ENCODE results near the gene OVOL1. TPM values are rescaled to one million over a fixed set of nuclear protein-coding genes. Genes with fewer than 3 reads are reported as not detected.

The OVOL1 gene
- total RNA-seq, 6 donors from 2014 or later = under 0.01 to 2.2 (median 0.77) TPM

DNA sequence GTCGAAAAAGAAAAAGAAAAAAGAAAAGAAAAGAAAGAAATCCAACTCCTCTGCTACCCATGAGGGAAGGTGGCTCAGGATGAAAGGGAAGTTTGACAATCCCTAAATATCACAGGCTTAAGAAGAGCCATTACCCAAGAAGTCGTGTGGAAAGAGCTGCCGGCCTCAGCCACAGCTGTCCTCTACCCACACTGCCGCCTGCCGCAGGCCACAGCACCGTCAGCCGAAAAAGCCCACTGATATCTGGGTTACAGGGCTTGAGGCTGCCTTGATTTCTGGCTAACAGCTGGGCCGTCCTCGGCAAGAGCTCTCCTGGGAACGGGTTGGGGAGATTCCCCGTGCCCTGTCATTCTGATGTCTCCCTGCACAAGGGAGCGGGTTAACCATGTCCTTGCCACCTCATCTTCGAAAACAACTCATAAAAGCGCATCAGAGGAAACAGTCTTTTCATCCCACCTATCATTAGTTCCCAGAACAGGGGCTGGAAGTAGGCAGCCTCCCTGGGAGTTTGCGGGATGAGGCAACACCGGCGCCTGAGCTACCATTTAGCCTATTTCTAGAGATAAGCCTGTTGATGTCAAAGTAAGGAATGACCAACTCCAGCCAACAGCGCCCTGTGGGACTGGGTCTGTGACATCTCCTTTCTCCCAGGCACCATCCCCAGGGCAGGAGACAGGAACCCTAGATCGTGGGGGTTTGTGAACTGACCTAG, 25.1 kb downstream of the OVOL1 start:
- DNase-seq (peak in 1 of 2 donors; percentile 79), ATAC-seq (ENCODE audit: low FRiP score in 2 of 2) (peak in 1 of 2 donors; percentile 66)
- 71 to 77% methylated on average over 16 to 19 of the region's 19 CpGs for WGBS, 2 donors
- no peaks in the 10 kb centered on the region for H3K9me3 ChIP-seq
- no peaks in the 10 kb centered on the region for H3K36me3 ChIP-seq
- TF ChIP-seq POLR2A (IDR thresholded peaks at IDR 0.05) (no peak), POLR2AphosphoS5 (IDR thresholded peaks at IDR 0.05) (no peak), EP300 (IDR thresholded peaks at IDR 0.05) (no peak)
- TF ChIP-seq, protein P1, sequence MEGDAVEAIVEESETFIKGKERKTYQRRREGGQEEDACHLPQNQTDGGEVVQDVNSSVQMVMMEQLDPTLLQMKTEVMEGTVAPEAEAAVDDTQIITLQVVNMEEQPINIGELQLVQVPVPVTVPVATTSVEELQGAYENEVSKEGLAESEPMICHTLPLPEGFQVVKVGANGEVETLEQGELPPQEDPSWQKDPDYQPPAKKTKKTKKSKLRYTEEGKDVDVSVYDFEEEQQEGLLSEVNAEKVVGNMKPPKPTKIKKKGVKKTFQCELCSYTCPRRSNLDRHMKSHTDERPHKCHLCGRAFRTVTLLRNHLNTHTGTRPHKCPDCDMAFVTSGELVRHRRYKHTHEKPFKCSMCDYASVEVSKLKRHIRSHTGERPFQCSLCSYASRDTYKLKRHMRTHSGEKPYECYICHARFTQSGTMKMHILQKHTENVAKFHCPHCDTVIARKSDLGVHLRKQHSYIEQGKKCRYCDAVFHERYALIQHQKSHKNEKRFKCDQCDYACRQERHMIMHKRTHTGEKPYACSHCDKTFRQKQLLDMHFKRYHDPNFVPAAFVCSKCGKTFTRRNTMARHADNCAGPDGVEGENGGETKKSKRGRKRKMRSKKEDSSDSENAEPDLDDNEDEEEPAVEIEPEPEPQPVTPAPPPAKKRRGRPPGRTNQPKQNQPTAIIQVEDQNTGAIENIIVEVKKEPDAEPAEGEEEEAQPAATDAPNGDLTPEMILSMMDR (IDR thresholded peaks at IDR 0.05) = no peak
- H3K27me3 ChIP-seq = no peaks in the 10 kb centered on the region
- peak overlapping the region in 1 of 4 donors; percentile 49 for H3K27ac ChIP-seq
- H3K4me1 ChIP-seq = peaks cover 1 to 24% (median 13%) of the 10 kb centered on the region in 4 donors
- H3K4me3 ChIP-seq = no peak overlapping the region

DNA sequence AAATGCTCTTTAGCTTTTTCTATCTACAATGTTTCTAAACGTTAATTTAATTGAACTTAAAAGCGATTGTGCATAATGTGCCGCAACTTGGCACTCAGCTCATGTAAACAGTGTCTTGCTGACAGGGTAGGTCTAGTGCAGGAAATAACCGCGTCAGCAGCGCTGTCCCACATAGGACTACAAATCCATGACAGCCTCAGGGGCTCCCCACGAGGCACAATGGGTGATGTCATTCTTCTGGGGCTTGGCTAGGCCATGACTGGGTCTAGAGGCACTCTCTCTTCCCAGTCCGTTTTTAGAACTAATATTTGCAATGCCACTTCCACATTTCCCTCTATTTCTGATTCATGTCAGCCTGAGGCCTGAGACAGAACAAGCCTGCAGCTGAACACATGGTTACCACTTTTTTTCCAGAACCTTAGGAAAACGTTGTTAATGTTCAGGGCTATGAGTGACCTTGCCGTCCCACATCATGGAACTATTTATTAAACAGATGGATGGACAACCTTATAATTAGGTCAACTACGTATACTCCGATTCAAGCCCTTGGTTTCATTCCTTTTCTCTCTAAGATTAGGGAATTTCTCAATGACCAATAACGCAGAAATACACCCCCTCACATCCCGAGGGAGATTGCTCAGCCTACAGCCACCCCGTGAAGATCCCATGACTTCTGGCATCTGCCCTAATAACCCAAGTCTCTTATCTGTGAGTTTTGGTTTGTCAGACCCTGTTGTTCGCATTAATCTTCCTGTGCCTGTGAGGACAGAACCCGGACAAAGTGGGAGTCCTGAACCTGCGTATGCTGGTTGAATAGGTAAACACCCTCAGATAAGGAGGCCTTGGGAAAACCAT, 27.5 kb downstream of the OVOL1 start:
- WGBS, 2 donors = 62 to 64% methylated on average over 17 to 18 of the region's 18 CpGs
- H3K36me3 ChIP-seq = no peaks in the 10 kb centered on the region
- ATAC-seq (ENCODE audit: low FRiP score in 2 of 2) (peak; percentile 41 to 51), DNase-seq (peak in 1 of 2 donors; percentile 78)
- H3K4me3 ChIP-seq = no peak overlapping the region
- no peaks in the 10 kb centered on the region for H3K27me3 ChIP-seq
- H3K9me3 ChIP-seq = no peaks in the 10 kb centered on the region
- H3K27ac ChIP-seq = peak overlapping the region in 2 of 4 donors; percentile 32 to 41
- peaks cover 9 to 36% (median 21%) of the 10 kb centered on the region in 4 donors for H3K4me1 ChIP-seq
- TF ChIP-seq, protein P1 (IDR thresholded peaks at IDR 0.05) = no peak
- peak in 1 of 4 donors; percentile 14 for TF ChIP-seq POLR2A (IDR thresholded peaks at IDR 0.05)
- TF ChIP-seq EP300 (IDR thresholded peaks at IDR 0.05) = peak in 1 of 4 donors; percentile 86
- TF ChIP-seq POLR2AphosphoS5 (IDR thresholded peaks at IDR 0.05) = peak in 1 of 2 donors; percentile 51

DNA sequence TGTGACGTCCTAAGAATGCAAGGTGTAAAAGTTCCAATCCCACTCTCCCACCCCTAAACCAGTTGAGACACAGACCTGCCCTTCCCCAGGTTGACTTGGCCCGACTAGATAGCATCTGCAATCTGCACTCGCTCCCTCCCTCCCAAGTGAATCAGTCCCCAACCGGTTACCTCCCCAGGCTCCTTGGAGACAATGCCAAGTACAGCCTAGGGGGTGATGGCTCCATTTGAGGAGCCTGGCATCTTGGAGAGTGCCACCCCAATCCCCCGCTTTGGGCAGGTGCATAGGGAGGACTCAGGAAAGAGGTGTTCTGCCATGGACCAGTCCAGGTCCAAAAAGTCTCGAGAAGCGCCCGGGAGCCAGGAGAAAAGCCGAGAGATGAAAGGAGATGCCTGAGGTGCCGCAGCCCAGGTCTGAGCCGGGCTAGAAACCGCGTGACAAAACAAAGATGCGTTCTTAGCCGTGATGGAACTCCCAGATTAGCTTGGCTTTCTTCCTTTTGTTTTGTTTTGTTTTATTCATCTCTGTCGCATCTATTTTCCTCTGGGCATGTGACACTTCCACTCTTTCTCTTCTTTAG, 28.2 kb downstream of the OVOL1 start:
- Histone ChIP-seq H3K4me1 (peaks cover 9 to 36% (median 21%) of the 10 kb centered on the region in 4 donors), H3K4me3 (no peak overlapping the region), H3K9me3 (no peaks in the 10 kb centered on the region), H3K27ac (peak overlapping the region in 2 of 4 donors; percentile 32 to 41), H3K36me3 (no peaks in the 10 kb centered on the region), H3K27me3 (no peaks in the 10 kb centered on the region)
- ATAC-seq (ENCODE audit: low FRiP score in 2 of 2) = no peak
- TF ChIP-seq POLR2A (IDR thresholded peaks at IDR 0.05) (no peak), POLR2AphosphoS5 (IDR thresholded peaks at IDR 0.05) (no peak), EP300 (IDR thresholded peaks at IDR 0.05) (no peak)
- TF ChIP-seq, protein P1 (IDR thresholded peaks at IDR 0.05) = no peak
- DNase-seq = no peak
- WGBS, 2 donors = 87 to 91% methylated on average over 16 of the region's 16 CpGs

DNA sequence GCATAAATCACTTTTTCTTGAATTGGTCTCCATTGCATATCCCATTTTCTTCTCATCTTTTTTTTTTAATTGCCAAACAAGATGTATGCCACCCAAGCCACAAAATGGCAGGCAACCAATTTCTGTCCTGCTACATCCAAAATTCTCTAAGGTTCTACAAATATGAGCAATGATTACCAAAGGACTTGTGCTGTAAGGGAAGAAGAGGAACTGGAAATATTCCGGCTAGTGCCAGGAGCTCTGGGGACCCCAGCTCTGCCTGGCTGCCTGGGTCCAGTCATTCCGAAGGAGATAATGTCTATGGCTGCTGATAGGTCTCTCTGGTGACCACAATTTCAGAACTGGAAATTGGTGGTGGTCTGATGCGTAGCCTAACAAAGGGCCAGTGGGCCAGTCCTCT, 29.8 kb downstream of the OVOL1 start:
- no peak for TF ChIP-seq POLR2A (IDR thresholded peaks at IDR 0.05)
- TF ChIP-seq, protein P1 (IDR thresholded peaks at IDR 0.05) = no peak
- TF ChIP-seq POLR2AphosphoS5 (IDR thresholded peaks at IDR 0.05) = no peak
- TF ChIP-seq EP300 (IDR thresholded peaks at IDR 0.05) = no peak
- Histone ChIP-seq H3K27me3 (no peaks in the 10 kb centered on the region), H3K9me3 (no peaks in the 10 kb centered on the region), H3K36me3 (no peaks in the 10 kb centered on the region), H3K27ac (peak overlapping the region in 2 of 4 donors; percentile 80 to 87), H3K4me3 (peak overlapping the region in 1 of 4 donors; percentile 66), H3K4me1 (peaks cover 9 to 33% (median 21%) of the 10 kb centered on the region in 4 donors)
- 88 to 91% methylated on average over 3 of the region's 3 CpGs for WGBS, 2 donors
- ATAC-seq (ENCODE audit: low FRiP score in 2 of 2) (no peak), DNase-seq (no peak)

Data from upper lobe of left lung (tissue), 6 donors.